HT1080 (cell line): ENCODE measurements around the gene CHORDC1. TPM values are rescaled to one million over a fixed set of nuclear protein-coding genes. Genes with fewer than 3 reads are reported as not detected.

ENCODE experiments used
- total RNA-seq: library from RNA; depleted of rRNA; stranded (reverse); fragments of >200 nt; shearing (Covaris generic); gene quantifications from 2 replicates; pipeline ENCODE4 v1.2.3, GENCODE V29; 2014; rRNA removed

The CHORDC1 gene
- total RNA-seq, 1 experiment from 2014 or later = 83.9 TPM

Other genes starting within 250 kb of the CHORDC1 start
- gene TRIM49C, start 191.9 kb downstream of the CHORDC1 start, total RNA-seq = not detected in 2 replicates
- gene UBTFL1, start 137.1 kb downstream of the CHORDC1 start, total RNA-seq = not detected in 2 replicates
- gene NAALAD2, start 88.4 kb downstream of the CHORDC1 start, total RNA-seq = 0.73 and 1.3 TPM in 2 replicates